ENCODE data around the gene PCDHGA5.

DNA sequence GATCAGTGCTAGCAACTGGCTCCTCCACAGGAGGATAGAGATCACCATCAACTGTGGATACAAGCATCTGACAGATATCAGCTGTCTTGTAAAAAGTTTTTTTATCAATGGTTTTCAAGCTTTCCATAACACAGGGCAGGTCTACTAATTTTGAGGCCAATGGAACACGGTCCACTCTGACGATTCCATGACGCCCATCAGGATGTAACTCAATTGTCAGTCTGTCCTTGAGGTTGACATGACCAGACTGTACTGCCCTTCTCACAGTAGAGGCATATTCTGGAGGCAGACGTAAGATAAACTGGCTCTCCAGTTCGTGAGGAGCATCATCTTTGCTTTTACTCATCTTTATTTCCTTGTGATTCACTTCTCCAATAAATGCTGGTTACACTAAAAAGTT is 44.3 kb upstream of the PCDHGA5 start:
- TF ChIP-seq, protein P1, sequence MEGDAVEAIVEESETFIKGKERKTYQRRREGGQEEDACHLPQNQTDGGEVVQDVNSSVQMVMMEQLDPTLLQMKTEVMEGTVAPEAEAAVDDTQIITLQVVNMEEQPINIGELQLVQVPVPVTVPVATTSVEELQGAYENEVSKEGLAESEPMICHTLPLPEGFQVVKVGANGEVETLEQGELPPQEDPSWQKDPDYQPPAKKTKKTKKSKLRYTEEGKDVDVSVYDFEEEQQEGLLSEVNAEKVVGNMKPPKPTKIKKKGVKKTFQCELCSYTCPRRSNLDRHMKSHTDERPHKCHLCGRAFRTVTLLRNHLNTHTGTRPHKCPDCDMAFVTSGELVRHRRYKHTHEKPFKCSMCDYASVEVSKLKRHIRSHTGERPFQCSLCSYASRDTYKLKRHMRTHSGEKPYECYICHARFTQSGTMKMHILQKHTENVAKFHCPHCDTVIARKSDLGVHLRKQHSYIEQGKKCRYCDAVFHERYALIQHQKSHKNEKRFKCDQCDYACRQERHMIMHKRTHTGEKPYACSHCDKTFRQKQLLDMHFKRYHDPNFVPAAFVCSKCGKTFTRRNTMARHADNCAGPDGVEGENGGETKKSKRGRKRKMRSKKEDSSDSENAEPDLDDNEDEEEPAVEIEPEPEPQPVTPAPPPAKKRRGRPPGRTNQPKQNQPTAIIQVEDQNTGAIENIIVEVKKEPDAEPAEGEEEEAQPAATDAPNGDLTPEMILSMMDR (conservative IDR thresholded peaks at IDR 0.05 in 1 of 2, IDR thresholded peaks at IDR 0.05 in 1 of 2; ENCODE audit: low read depth in 1 of 2, low read length in 2 of 2): no peak
- no peak for TF ChIP-seq EZH2 (IDR thresholded peaks at IDR 0.05; ENCODE audit: low read length, missing control alignments)
